ENCODE data around the gene CYP2C8. TPM values are rescaled to one million over a fixed set of nuclear protein-coding genes. Genes with fewer than 3 reads are reported as not detected.

The CYP2C8 gene
- total RNA-seq (2012; rRNA removed) (not detected in 2 replicates), polyA plus RNA-seq (2012; rRNA removed) (0.05 TPM in 1 of 2 replicates, not detected in the other), Bru-seq, nascent RNA (percentile 12 among the genes with signal in this experiment), BruChase-seq, experiment 1, labeled RNA remaining after a 6-hour chase (percentile 15 among the genes with signal in this experiment), BruChase-seq, experiment 2, labeled RNA remaining after a 2-hour chase (percentile 20 among the genes with signal in this experiment)
- not detected in 2 replicates for polyA plus RNA-seq (2012; cell fraction: cytosol; rRNA removed)
- 0.14 and 0.34 TPM in 2 replicates for polyA plus RNA-seq (2012; cell fraction: nucleus; rRNA removed; ENCODE audit: low replicate concordance)
- long read RNA-seq = 0 reads

GRCh38 chr10:95069286-95069685, at the start of gene CYP2C8:
Gene CYP2C8, minus strand, starts transcription at chr10:95069497. Its CDS starts 95 bp downstream, at chr10:95069402.
- no peaks in the 10 kb centered on the region for H4K20me1 ChIP-seq (ENCODE audit: insufficient read depth, low read length)
- H4K8ac ChIP-seq (ENCODE audit: low read depth in 2 of 2, low read length in 2 of 2) = no peak within 1 kb of the TSS
- H4K91ac ChIP-seq (ENCODE audit: insufficient read depth, low read depth, low read length) = no peak within 1 kb of the TSS
- no peaks in the 10 kb centered on the region for H3K9me1 ChIP-seq (ENCODE audit: insufficient read depth, low read length)
- no peaks in the 10 kb centered on the region for H3K4me1 ChIP-seq (ENCODE audit: control insufficient read depth, insufficient read depth, low read length)
- H2AK9ac ChIP-seq (replicated peaks; ENCODE audit: low read depth, low read length, poor library complexity) = no peak within 1 kb of the TSS
- no peak within 1 kb of the TSS for H3K4ac ChIP-seq (ENCODE audit: low read depth, low read length)
- ATAC-seq (ENCODE audit: low read depth) = no peak
- H2BK20ac ChIP-seq (ENCODE audit: low read depth, low read length) = no peak within 1 kb of the TSS
- H3K4me2 ChIP-seq (ENCODE audit: low read depth, low read length) = no peak within 1 kb of the TSS
- no peak within 1 kb of the TSS for H2AFZ ChIP-seq (replicated peaks; ENCODE audit: low read length, poor library complexity)
- H3K4me3 ChIP-seq (ENCODE audit: insufficient read depth, low read depth, low read length) = no peak within 1 kb of the TSS
- no peak within 1 kb of the TSS for H2BK5ac ChIP-seq (ENCODE audit: low read depth, low read length, poor library complexity, severe bottlenecking)
- no peaks in the 10 kb centered on the region for H3K27me3 ChIP-seq (ENCODE audit: control insufficient read depth, insufficient read depth, low read length)
- H3K79me1 ChIP-seq (ENCODE audit: low read depth in 1 of 2, low read length in 2 of 2) = no peaks in the 10 kb centered on the region
- ChIA-PET POLR2A (ENCODE audit: unreplicated experiment) (no interaction called here), CTCF (no interaction called here)
- intact Hi-C loops (cut with micrococcal nuclease) = no loop called here
- H3K23ac ChIP-seq (ENCODE audit: low read depth, low read length) = no peak within 1 kb of the TSS
- no peaks in the 10 kb centered on the region for H3K36me3 ChIP-seq (ENCODE audit: control insufficient read depth, insufficient read depth, low read length)
- in situ Hi-C loops (cut with MboI; ENCODE audit: low sequenced_read_pairs) = no loop called here
- no peak within 1 kb of the TSS for H3K14ac ChIP-seq (replicated peaks; ENCODE audit: low read depth, low read length)
- H3K18ac ChIP-seq (ENCODE audit: low read depth, low read length) = no peak within 1 kb of the TSS
- dilution Hi-C loops (cut with HindIII; ENCODE audit: low sequenced_read_pairs, unreplicated experiment) = no loop called here
- no TSS peak for BruUV-seq (replicated peaks)
- no peak for TF ChIP-seq CTCF (conservative IDR thresholded peaks at IDR 0.05; ENCODE audit: low read depth, low read length)
- no peak for TF ChIP-seq USF2 (IDR thresholded peaks at IDR 0.05; ENCODE audit: low read depth, low read length)
- no peak for TF ChIP-seq NFE2L2 (IDR thresholded peaks at IDR 0.05; ENCODE audit: low read depth, low read length)
- no peak for TF ChIP-seq FOS (IDR thresholded peaks at IDR 0.05; ENCODE audit: low read depth, low read length)
- H2BK15ac ChIP-seq (ENCODE audit: low read depth, low read length) = no peak within 1 kb of the TSS
- no peak within 1 kb of the TSS for H3K9ac ChIP-seq (ENCODE audit: low read depth, low read length)
- no peak within 1 kb of the TSS for H3K56ac ChIP-seq (ENCODE audit: extremely low read depth, insufficient read depth, low read length)
- H2BK120ac ChIP-seq (ENCODE audit: low read depth, low read length) = no peak within 1 kb of the TSS
- no peak within 1 kb of the TSS for H3K27ac ChIP-seq (ENCODE audit: insufficient read depth, low read length)
- no peak within 1 kb of the TSS for H4K5ac ChIP-seq (ENCODE audit: low read depth, low read length)
- DNase-seq = no peak
- H2AK5ac ChIP-seq (ENCODE audit: low read depth, low read length) = no peak within 1 kb of the TSS
- H3K9me3 ChIP-seq (ENCODE audit: control insufficient read depth, insufficient read depth, low read length) = no peaks in the 10 kb centered on the region; the same call in 1 of the 2 replicates

All from IMR-90 (cell line).